ENCODE results near the gene GNPDA1.

Gene GNPDA1

DNA sequence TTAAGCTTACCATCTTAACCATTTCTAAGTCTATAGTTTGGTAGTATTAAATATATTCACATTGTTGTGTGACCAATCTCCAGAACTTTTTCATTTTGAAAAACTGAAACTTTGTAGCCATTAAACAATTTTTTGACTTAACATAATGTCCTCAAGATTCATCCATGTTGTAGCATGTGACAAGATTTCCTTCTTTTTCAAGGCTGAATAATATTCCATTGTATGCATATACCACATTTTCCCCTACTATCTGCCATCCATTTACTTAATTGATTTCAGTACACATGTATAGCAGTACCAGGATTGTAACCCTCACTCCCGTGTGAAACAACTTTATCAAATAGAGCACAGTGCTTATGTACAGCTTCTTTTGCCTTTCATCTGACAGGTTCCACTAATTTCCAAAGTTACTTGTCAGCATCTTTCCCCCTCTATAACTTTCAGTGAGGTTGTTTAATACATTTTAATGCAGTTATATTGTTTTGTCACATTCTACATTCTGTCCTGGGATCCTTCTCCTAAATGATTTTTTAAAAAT, 7.4 kb upstream of the GNPDA1 start:
- DNase-seq: no peak

GRCh38 chr5:142017832-142018427, 5.1 kb upstream of the GNPDA1 start:
- no peak for DNase-seq

- no peak for DNase-seq
Measured at GRCh38 chr5:142016556-142016955, 3.7 kb upstream of the GNPDA1 start.

DNA sequence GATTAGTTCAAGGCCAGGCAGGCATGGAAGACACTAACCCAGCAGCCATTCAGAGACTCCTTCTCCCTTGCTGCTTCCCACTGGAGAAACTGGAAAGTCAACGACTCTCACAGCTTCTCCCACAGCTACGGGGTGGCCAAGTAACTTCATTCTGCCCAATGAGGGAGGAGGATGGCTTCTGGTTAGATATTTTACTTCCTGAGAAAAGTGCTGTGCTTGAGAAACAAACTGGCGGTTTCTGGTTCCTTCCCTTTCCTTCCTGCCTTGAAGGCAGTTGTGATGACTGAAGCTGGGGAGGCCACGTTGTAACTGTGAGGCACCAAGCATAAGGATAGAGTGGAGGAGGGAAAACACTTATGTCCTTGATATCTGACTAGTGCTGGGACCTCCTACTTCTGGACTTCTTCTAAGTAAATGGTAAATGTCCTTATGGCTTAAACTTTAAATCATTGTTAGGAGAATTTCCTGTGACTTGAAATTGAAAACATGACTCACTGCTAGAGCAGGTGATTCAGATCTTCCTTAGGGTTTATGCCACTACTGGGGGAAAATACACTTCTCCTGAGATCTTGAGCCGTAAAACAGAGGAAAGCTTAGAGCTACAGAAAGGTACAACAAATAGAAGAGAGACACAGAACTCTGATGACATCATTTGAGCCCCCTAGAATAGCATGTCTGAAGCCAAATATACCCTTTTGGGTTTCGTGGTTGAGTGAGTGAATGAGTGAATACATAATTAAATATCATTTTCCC, 3.1 kb upstream of the GNPDA1 start:
- peak; percentile 23 for DNase-seq

DNA sequence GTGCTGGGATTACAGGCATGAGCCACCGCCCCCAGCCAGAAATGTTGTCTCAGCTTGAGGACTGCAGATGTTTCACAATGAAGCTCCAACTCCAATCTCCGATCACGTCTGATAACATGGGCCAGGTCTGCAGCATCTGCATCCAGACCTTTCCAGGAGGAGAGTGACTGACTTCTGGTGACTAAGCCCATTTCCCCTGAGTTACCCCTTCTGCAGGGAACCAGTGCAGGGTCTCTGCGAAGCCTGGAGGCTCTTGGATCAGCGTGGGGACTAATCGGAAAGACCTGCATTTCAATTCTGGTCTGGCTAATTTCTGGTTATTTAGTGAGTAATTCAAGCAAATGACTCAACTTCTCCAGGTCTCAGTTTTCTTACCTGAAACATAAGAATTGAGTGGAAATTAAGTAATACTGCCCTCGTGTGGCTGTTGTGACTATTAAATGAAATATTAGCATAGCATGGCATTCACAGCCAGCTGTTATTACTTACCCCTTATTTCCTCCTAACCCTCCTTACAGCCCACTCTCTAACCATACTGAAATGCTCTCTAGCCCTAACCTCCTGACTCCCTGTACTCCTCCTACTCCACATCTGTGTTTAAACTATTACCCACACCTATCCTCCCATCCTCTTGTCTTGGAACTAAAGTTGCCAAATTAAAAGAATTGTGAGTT, 2.2 kb upstream of the GNPDA1 start:
- DNase-seq: peak; percentile 52

DNA sequence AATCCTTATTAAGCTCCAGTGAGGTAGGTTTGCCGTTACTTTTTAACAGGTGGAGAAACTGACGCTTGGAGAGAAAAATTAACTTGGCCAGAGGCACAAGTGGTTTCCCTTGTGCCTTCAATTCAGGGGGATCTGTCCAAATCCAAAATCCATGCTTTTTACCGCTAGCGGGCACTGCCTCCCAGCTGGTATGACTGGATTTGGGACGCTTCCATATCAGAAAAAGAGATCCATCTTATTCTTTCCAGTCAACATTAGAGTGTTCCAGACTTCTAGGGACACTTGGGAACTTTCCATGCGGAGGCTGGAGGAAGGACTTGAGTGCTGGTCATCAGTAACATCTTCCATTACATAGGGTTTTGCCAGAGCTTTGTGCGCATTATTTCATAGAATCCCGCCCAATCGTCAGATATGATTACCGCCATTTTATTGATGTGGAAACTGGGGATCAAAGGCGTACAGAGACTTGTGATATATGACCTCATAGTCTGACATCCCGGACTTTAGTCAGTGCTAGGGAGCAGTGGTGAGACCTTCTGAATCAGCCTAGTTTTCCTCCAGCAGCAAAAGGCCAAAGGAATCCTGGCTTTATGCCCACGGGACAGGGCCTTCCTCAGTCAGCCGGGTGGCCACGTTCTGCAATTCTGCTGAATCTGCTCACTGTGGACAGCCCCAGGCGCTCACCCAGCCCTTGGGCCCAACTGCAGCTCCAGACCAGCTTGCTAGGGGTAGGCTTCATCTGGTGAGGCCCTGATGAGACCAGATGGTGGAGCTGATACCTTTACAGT, 1.1 kb upstream of the GNPDA1 start:
- DNase-seq: no peak

DNA sequence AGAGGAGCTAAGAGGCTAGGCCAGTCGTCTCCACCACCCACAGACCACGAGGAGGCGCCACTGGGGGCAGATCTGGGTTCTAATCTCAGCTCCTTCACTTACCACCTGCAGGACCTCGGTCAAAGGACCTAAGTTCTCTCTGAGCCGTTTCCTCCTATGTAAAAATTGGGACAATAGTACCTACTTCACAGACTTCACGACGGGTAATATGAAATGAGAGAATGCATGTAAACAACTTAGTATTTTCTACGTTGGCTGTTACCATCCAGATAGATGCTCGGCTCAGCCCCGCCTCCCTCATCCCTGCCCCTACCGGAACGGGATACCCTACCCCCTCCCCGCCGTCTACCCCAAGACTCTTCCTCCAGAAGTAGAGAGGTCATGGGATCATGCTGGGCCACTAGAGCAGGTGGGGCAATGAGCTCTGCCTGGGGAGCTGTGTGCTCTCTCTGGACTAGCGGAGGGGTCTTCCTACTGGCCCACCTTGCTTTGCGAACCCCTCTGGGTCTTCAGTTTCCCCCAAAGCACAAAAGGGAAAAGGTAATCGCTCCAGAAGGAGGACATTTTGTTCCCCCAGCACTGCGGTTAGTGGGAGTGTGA, 541 bp downstream of the GNPDA1 start:
- peak; percentile 43 for DNase-seq

GRCh38 chr5:142011572-142012185, 1.1 kb downstream of the GNPDA1 start:
- DNase-seq: no peak

DNA sequence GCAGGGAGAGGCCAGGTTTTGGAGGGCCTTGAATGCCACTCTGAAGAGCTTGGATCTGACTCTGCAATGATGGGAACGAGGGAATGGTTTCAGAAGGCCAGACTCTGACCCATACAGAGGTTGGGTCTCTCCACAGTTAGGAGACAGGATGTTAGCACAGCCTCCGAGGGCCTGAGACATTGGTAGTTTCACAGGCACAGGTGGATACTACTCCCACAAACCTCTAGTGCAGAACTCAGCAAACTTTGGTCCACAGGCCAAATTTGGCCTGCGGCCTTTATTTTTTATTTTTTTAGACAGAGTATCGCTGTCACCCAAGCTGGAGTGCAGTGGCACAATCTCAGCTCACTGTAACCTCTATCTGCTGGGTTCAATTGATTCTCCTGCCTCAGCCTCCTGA, 2.9 kb downstream of the GNPDA1 start:
- no peak for DNase-seq

DNA sequence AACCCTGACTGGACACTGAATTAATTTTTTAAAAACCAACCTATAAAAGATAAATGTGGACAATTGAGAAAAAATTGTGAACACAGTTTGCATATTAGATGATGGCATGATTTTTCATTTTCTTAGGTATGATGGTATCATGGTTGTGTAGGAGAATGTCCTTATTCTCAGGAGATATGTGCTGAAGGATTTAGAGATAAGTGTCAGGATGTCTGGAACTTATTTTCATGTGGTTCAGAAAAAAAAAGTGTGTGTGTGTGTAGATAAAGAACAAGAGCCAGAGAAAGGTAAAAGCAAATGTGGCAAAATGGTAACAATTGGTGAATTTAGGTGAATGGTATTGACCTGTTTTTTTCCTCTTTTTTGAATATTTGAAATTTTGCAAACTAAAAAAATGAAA, 4.0 kb downstream of the GNPDA1 start:
- no peak for DNase-seq

DNA sequence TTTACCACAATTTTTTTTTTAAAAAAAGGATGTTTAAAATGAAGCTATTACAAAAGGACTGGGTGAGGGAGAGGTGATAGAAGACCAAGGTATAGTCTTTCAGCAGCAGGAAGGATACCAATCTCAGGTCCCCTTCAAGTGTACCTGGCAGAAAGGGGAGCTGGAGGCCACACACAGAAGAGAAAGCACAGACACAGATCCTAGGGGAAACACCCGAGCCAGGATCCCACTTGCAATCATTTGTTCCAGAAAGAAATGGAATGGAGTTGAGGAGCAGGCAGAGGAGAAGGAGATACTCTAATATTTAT, 5.6 kb downstream of the GNPDA1 start:
- no peak for DNase-seq

DNA sequence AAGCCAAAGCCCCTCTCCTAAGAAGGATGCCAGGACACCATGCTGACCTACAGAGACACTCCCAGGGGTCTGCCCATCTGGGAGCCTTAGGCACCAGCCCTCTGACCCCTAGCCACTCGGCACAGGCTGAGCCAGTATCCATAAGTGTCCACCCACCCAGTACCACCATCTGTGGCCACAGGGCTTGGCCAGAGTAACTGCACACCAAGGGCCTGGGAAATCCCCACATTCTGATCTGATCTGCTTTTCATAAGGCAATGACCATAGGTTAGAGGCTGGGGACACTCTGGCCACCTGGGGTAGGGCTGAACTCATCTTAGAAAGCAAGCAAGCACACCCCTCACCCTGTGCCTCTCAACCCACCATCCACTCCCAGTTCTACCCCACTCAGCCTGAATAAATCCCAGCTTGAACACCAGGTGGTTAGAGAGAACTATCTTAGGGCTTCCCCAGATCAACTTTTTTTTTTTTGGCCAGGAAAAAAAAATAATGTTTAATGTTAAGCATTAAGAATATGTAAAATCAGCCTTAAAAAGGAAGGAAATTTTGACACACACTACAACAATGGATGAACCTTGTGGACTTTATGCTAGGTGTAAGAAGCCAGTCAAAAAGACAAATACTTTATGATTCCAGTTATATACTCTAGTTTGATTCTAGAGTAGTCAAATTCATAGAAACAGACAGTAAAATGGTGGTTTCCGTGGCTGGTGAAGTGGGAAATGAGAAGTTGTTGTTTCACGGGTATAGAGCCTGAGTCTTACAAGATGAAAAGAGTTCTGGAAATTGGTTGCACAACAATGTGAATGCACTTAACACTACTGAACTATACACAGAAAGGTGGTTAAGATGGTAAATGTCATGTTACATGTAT, 6.2 kb downstream of the GNPDA1 start:
- no peak for DNase-seq

DNA sequence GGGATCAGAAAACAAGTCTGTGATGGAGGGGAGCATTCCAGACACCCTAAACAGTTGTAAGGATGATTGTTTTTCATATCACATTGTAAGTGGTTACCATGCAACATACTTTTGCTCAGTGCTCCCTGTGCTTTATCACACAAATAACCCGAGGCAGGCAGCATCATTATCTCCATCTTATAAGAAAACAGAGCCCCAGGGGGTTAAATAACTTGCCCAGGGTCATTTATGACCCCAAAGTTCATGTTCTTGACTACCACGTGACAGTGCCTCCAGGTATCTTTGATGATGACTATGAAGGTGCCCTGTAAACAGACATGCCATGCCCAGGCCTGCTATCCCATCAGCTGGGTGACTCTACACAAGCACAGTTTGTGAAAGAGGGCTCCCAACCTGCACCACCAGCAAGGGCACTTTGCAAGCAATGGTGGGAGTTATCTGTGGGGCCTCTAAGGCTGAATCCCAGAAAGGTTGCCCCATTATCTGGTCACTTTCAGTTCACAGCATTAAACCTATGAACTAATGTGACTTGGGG, 9.5 kb downstream of the GNPDA1 start:
- no peak for DNase-seq

- no peak for DNase-seq
Measured at GRCh38 chr5:142000704-142001484, 11.9 kb downstream of the GNPDA1 start.

DNA sequence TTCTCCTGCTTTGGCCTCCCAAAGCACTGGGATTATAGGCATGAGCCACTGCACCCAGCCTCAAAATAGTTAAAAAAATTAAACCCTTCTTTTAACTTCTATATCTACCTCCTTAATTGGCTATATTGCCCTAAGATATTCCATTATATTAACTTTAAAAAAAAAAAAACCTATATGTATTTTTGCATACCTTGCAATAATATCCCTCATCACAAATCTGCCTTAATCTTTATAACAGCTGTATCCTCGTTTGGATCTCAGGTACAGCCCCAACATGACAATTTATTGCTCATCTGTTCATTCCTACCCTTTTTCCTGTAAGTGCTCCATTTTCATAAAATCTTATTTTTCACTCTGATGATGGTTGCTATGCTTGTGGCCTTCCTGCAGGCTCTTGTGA, 12.7 kb downstream of the GNPDA1 start:
- no peak for DNase-seq

GRCh38 chr5:141997358-141997960, 15.4 kb downstream of the GNPDA1 start:
- DNase-seq: no peak

DNA sequence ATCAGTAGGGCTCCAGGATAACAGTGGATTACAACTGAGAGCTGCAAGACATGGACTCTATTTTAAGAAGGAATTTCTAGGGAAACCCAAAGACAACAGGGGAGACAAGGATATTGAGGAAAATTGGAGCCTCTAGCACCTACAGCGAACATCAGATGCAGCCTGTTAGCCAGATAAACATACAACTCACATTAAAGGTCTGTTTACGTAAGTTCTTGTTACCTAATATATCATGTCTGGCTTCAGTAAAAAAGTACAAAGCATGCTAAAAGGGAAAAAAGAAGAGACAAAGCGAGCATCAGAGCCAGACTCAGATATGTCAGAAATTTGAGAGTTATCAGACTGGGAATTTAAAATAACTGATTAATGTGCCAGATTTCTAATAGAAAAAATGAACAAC, 17.2 kb downstream of the GNPDA1 start:
- DNase-seq: no peak

GRCh38 chr5:141994511-141995136, 18.2 kb downstream of the GNPDA1 start:
- DNase-seq: no peak

DNA sequence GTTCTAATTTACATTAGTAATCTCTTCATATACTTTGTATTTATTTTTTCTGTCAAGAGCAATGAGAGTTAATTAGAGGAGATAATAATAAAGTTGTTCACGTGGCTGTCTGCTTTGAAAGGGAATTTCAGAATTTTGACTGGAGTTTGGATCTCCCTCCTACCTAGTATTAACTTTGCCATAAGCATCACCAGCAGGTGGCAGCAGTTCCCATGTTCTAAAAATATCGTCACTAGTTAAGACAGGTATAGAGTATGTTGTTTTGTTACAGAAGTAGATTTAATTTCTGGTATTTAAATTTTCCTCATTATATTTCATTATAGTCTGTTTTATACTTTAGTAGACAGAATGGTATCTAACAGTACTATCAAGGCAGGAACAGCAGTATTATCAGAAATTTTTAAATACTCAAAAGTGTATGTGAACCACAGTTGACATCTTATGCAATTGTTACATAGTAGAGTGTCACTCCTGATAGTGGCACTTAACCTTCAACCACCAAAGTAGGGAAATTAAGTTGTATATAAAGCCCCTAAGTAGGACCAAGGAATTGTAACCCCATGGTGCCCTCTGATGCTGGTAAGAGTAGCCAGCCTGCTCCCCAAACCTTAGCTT, 20.4 kb downstream of the GNPDA1 start:
- DNase-seq: peak; percentile 79

Data from midbrain (tissue), 1 donor.